Upper lobe of left lung (tissue), 4 donors: ENCODE results near the gene ERBIN.

Experiments
- CTCF ChIP-seq, 6 experiments: fragments of 450-650 bp in 4 of 6; fragments of 200-600 bp in 2 of 6; sonication (generic) in 2 of 6; IDR thresholded peaks; one replicate each; pipeline ENCODE4 v1.5.1; 2016 to 2019; ENCODE audit warnings: antibody characterized with exemption in 6 of 6
- EP300 ChIP-seq, 4 donors: sonication (generic); formaldehyde crosslinking; IDR thresholded peaks; one replicate each; pipeline ENCODE4 v1.5.1; 2017; ENCODE audit warnings: antibody characterized with exemption in 4 of 4, control low read depth in 2 of 4
- POLR2A ChIP-seq, 4 donors: fragments of 450-650 bp; IDR thresholded peaks; one replicate each; pipeline ENCODE4 v1.5.1; 2016 to 2017; ENCODE audit warnings: antibody characterized with exemption in 4 of 4, mild to moderate bottlenecking in 2 of 4
- POLR2AphosphoS5 ChIP-seq, 2 donors: sonication (generic); formaldehyde crosslinking; IDR thresholded peaks; one replicate each; pipeline ENCODE4 v1.5.1; 2017; ENCODE audit warnings: antibody characterized with exemption in 2 of 2

GRCh38 chr5:66021585-66021984 lies 95.2 kb downstream of the ERBIN start:
- TF ChIP-seq CTCF (IDR thresholded peaks at IDR 0.05) (no peak), POLR2A (IDR thresholded peaks at IDR 0.05) (no peak), POLR2AphosphoS5 (IDR thresholded peaks at IDR 0.05) (no peak), EP300 (IDR thresholded peaks at IDR 0.05) (no peak)
